ENCODE results near the gene DNAJC28. TPM values are rescaled to one million over a fixed set of nuclear protein-coding genes. Genes with fewer than 3 reads are reported as not detected.

The DNAJC28 gene
- total RNA-seq, 1 donor, result 4.0 TPM

DNA sequence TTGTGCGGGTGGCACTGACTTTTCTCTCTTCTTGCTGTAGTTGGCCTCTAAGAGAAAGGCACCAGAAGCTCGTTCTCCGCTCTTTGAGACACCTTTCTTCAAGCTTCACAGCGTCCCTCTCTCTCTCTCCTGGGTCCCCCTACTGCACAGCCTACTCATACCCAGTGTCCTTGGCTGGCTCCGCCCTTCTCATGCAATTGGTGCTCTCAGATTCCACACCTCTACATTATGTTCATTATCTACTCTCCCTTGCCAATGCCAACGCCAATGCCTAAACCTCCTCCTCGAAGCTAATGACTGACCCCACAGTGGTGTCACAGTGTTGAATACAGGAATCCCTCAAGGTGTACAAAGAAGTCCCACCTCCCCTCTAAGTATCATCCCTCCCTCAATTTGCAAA lies 4.8 kb upstream of the DNAJC28 start:
- H3K79me2 ChIP-seq (ENCODE audit: insufficient read depth, low read length), result no peaks in the 10 kb centered on the region
- no peaks in the 10 kb centered on the region for H3K36me3 ChIP-seq (ENCODE audit: insufficient read depth, low read length)
- H3K4me1 ChIP-seq (ENCODE audit: insufficient read depth, low read length), result no peaks in the 10 kb centered on the region
- TF ChIP-seq, protein P1, sequence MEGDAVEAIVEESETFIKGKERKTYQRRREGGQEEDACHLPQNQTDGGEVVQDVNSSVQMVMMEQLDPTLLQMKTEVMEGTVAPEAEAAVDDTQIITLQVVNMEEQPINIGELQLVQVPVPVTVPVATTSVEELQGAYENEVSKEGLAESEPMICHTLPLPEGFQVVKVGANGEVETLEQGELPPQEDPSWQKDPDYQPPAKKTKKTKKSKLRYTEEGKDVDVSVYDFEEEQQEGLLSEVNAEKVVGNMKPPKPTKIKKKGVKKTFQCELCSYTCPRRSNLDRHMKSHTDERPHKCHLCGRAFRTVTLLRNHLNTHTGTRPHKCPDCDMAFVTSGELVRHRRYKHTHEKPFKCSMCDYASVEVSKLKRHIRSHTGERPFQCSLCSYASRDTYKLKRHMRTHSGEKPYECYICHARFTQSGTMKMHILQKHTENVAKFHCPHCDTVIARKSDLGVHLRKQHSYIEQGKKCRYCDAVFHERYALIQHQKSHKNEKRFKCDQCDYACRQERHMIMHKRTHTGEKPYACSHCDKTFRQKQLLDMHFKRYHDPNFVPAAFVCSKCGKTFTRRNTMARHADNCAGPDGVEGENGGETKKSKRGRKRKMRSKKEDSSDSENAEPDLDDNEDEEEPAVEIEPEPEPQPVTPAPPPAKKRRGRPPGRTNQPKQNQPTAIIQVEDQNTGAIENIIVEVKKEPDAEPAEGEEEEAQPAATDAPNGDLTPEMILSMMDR (IDR thresholded peaks at IDR 0.05; ENCODE audit: extremely low read depth, low read depth, low read length), result no peak
- DNase-seq (ENCODE audit: insufficient read length, low spot score, missing footprints), result no peak
- H3K27me3 ChIP-seq (ENCODE audit: insufficient read depth, low read length), result peaks cover 12% of the 10 kb centered on the region
- H4K20me1 ChIP-seq (ENCODE audit: insufficient read depth, low read length), result no peaks in the 10 kb centered on the region
- H3K27ac ChIP-seq (ENCODE audit: low read depth, low read length), result no peak overlapping the region
- no peak overlapping the region for H2AFZ ChIP-seq (ENCODE audit: low read length)
- H3K4me2 ChIP-seq (ENCODE audit: insufficient read depth, low read length), result no peak overlapping the region
- H3K9me3 ChIP-seq (ENCODE audit: low read depth, low read length), result no peaks in the 10 kb centered on the region
- H3K4me3 ChIP-seq (ENCODE audit: insufficient read depth, low read length), result no peak overlapping the region

DNA sequence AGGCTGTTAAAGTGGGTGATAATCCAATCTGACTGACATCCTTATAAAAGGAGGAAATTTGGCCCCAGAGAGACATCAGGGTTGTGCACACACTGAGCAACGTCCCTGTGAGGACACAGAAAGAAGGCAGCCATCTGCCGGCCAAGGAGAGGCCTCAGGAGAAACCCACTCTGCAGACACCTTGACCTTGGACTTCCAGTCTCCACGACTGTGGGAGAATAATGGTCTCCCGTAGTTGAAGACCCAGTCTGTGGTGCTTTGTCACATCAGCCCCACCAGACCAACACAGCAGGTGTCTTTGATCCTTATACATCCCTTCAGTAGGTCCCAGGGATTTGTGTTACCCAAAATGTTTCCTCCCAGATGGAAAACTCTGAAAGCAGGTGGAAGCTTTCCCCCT lies 4.2 kb upstream of the DNAJC28 start:
- TF ChIP-seq, protein P1 (IDR thresholded peaks at IDR 0.05; ENCODE audit: extremely low read depth, low read depth, low read length), result no peak
- DNase-seq (ENCODE audit: insufficient read length, low spot score, missing footprints), result no peak
- H3K27me3 ChIP-seq (ENCODE audit: insufficient read depth, low read length), result peaks cover 12% of the 10 kb centered on the region

DNA sequence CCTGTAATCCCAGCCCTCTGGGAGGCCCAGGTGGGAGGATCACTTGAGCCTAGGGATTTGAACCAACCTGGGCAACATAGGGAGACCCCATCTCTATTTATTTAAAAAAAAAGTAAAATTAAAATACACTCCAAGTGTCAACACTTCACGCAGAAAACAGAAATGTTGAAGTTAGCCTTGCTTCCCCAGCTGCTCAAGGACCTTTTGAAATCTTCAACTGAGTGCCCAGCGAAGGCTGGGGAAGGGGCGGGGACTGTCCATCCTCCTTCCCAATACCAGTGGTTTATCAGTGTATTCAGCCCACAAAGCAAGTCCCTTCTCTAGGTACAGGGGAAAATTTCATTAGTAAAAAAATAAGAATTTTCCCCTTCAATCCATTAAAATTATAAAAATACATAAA lies 2.2 kb upstream of the DNAJC28 start:
- Histone ChIP-seq H3K27me3 (ENCODE audit: insufficient read depth, low read length) (peaks cover 12% of the 10 kb centered on the region), H3K4me2 (ENCODE audit: insufficient read depth, low read length) (no peak overlapping the region), H2AFZ (ENCODE audit: low read length) (no peak overlapping the region), H3K4me1 (ENCODE audit: insufficient read depth, low read length) (peaks cover 6% of the 10 kb centered on the region), H3K9me3 (ENCODE audit: low read depth, low read length) (no peaks in the 10 kb centered on the region), H3K27ac (ENCODE audit: low read depth, low read length) (no peak overlapping the region), H3K4me3 (ENCODE audit: insufficient read depth, low read length) (no peak overlapping the region), H3K36me3 (ENCODE audit: insufficient read depth, low read length) (no peaks in the 10 kb centered on the region), H3K79me2 (ENCODE audit: insufficient read depth, low read length) (no peaks in the 10 kb centered on the region), H4K20me1 (ENCODE audit: insufficient read depth, low read length) (no peaks in the 10 kb centered on the region)
- no peak for DNase-seq (ENCODE audit: insufficient read length, low spot score, missing footprints)
- TF ChIP-seq, protein P1 (IDR thresholded peaks at IDR 0.05; ENCODE audit: extremely low read depth, low read depth, low read length), result no peak

More for the DNA sequence above, 4.2 kb upstream of the DNAJC28 start:
- Histone ChIP-seq H3K36me3 (ENCODE audit: insufficient read depth, low read length) (no peaks in the 10 kb centered on the region), H3K9me3 (ENCODE audit: low read depth, low read length) (no peaks in the 10 kb centered on the region), H3K27ac (ENCODE audit: low read depth, low read length) (no peak overlapping the region), H3K79me2 (ENCODE audit: insufficient read depth, low read length) (no peaks in the 10 kb centered on the region), H2AFZ (ENCODE audit: low read length) (no peak overlapping the region), H3K4me1 (ENCODE audit: insufficient read depth, low read length) (peaks cover 5% of the 10 kb centered on the region), H3K4me3 (ENCODE audit: insufficient read depth, low read length) (no peak overlapping the region), H3K4me2 (ENCODE audit: insufficient read depth, low read length) (no peak overlapping the region), H4K20me1 (ENCODE audit: insufficient read depth, low read length) (no peaks in the 10 kb centered on the region)

DNA sequence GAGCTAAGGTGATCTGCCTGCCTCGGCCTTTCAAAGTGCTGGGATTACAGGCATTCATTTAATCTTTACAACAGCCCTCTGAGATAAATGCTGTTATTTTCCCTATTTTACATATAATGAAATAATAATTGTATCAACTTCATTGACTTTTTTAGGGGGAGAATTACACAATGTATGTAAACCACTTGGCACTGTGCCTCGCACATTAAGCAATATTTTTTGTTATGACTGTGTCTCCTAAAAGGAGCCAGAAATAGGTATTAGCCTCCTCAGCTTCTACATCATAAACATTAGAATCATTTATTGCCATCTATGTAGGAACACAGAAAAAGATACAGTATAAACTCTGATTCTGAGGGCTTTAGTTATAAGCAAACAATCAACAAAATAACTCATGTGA lies 1.1 kb upstream of the DNAJC28 start:
- Histone ChIP-seq H3K9me3 (ENCODE audit: low read depth, low read length) (no peaks in the 10 kb centered on the region), H4K20me1 (ENCODE audit: insufficient read depth, low read length) (no peaks in the 10 kb centered on the region), H3K4me1 (ENCODE audit: insufficient read depth, low read length) (peaks cover 6% of the 10 kb centered on the region), H3K4me2 (ENCODE audit: insufficient read depth, low read length) (no peak overlapping the region), H3K27ac (ENCODE audit: low read depth, low read length) (no peak overlapping the region), H3K36me3 (ENCODE audit: insufficient read depth, low read length) (no peaks in the 10 kb centered on the region), H2AFZ (ENCODE audit: low read length) (no peak overlapping the region), H3K79me2 (ENCODE audit: insufficient read depth, low read length) (no peaks in the 10 kb centered on the region), H3K4me3 (ENCODE audit: insufficient read depth, low read length) (no peak overlapping the region), H3K27me3 (ENCODE audit: insufficient read depth, low read length) (peaks cover 12% of the 10 kb centered on the region)
- TF ChIP-seq, protein P1 (IDR thresholded peaks at IDR 0.05; ENCODE audit: extremely low read depth, low read depth, low read length), result no peak
- DNase-seq (ENCODE audit: insufficient read length, low spot score, missing footprints), result no peak

Measured in osteoblast (primary cell).